ENCODE measurements around the gene RAB36.
"Not testable (repeated sequence)": the region's sequence is repeated elsewhere in the genome, so short reads cannot be mapped to it uniquely, and the experiment has no call there.

Gene RAB36

DNA sequence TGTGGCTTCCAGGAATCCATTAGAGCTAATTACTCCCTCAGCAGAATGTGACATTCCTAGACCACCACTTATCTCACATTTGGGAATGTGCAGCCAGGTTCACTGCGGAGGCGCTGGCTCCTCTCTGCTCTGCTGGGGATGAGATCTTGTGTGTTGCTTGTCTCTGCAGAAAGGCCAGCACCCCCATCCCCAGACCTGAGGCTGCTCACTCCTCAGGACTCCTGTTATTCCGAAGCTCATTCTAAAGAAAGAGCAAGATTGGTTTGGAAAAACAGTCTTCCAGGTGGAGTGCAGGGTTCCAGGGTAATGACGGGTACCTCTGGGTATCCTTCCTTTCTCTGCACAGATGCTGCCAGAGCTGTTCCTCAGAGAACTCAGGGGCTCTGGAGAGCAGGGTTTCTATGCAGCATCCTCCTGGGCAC is 24.3 kb upstream of the RAB36 start:
- DNase-seq = no peak

- DNase-seq = no peak
Measured at GRCh38 chr22:23121424-23121823, 23.9 kb upstream of the RAB36 start.

DNA sequence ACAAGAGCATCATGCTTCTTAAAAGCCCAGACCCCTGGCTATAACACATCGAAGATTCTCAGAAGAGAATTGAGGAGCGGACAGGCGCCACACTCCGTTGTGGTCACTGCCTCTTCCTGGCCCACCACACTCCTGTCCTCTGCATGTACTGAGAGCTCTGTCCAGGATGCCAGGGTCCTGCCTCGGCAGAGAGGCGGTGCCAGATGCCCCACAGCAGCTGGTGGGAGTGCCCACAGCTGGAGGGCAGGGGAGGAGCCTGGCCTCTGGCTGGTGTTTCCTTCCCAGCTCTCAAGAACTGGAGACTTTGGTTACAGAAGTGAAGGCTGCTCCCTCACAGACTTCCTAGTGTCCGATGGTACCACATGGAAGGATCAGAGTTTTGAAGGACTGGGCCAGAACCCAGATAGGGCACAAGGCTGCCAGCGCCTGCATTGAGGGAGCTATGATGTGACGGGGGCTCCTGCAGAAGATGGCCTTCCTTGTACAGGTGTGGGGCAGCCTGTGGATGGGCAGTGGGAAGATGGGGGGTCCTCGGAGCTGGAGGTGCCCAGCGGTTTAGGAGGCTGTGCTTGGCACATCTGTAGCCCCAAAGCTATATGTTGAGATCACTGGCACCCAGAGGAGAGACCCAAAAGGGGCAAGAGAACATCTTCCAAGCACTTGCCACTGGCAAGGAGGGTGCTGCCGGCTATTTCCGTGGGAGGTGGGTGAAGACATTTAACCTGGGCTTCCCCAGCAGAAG is 22.9 kb upstream of the RAB36 start:
- no peak for DNase-seq

DNA sequence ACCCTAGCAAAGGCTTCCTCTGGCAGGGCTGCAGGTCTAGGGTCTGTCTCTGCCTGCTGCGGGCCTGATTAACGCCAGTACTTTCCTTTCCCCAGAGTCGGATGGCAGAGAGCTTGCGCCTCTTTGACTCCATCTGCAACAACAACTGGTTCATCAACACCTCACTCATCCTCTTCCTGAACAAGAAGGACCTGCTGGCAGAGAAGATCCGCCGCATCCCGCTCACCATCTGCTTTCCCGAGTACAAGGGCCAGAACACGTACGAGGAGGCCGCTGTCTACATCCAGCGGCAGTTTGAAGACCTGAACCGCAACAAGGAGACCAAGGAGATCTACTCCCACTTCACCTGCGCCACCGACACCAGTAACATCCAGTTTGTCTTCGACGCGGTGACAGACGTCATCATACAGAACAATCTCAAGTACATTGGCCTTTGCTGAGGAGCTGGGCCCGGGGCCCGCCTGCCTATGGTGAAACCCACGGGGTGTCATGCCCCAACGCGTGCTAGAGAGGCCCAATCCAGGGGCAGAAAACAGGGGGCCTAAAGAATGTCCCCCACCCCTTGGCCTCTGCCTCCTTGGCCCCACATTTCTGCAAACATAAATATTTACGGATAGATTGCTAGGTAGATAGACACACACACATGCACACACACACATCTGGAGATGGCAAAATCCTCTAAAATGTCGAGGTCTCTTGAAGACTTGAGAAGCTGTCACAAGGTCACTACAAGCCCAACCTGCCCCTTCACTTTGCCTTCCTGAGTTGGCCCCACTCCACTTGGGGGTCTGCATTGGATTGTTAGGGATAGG is 22.1 kb upstream of the RAB36 start:
- DNase-seq = no peak

DNA sequence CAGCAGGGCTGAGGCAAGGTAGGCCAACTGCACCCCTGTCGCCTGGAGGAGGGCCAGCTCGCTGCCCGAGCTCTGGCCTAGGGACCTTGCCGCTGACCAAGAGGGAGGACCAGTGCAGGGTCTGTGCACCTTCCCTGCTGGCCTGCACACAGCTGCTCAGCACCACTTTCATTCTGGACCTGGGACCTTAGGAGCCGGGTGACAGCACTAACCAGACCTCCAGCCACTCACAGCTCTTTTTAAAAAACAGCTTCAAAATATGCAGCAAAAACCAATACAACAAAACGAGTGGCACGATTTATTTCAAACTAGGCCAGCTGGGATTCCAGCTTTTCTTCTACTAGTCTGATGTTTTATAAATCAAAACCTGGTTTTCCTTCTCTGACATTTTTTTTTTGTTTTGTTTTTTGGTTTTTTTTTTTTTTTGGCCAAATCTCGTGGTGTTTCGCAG is 21.4 kb upstream of the RAB36 start:
- DNase-seq = no peak

DNA sequence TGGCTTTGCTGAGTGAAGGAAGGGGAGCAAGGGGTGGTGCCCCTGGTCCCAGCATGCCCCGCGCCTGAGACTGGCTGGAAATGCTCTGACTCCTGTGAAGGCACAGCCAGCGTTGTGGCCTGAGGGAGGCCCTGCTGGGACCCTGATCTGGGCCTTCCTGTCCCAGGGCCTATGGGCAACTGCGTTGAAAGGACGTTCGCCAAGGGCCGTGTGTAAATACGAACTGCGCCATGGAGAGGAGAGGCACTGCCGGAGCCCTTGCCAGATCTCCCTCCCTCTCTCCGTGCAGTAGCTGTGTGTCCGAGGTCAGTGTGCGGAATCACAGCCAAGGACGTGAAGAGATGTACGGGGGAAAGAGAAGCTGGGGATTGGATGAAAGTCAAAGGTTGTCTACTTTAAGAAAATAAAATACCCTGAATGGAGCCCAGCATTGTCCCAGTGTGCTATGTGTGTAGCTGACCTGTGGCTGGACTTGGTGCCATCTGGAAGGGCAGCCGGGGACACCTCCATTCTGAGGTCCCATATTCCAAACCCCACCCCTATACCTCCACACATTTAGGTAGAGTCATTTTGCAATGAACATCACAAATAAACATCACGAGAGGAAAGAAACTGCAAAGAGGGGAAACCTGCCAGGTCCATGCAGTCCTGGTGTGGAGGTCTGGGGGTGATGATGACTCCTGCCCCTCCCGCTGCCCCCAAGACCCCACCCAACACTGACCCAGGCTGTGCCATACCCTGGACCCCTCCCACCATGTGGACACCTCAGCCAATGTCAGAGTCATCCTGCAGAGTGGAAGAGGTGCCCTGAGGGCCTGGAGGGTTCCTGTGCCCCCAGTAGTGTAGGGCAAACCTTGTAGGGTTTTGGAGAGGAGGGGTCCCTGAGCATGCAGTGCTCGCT is 20.4 kb upstream of the RAB36 start:
- no peak for DNase-seq

- DNase-seq = no peak
Measured at GRCh38 chr22:23125512-23126103, 19.7 kb upstream of the RAB36 start.

DNA sequence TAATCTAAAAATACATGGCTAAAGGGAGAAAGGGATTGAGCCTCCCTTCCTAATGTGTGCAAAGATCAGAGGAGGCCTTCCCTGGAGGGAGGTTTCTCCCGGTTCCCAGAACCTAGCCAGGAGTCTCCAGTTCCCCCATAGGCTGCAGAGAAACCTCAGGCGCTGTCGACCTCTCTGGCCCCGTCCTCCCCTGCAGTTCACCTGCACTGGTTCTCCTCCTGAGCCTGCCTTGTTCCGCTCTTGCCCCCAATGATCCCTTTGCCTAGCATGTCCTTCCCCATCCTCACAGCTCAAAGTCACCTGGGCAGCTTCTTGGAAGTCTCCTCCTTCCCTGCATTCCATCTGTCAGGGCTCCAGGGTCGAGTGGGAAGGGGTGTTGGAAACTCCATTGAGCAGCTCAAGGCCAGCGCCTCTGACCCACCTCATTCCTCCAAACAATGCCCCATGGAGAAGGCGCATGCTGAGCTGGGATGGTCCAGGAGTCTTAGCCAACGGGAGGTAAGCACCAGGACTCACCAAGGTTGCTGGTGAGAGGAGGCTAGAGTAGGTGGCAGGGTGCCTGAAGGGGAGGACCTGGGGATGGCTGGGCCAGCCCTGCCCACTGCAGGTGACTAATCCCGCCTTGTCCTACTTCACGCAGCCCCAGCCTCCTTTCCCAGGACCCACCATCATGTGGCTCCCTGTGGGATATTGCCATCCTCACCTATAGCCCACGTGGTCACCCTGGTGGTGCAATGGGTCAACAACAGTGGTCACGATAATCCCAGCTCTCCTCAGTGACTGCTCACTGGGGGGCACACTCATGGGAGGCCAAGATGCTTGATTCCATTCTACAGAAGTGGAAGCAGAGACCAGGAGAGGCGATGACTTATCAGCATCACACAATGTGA is 18.9 kb upstream of the RAB36 start:
- DNase-seq = no peak

GRCh38 chr22:23127055-23127756 is 18.1 kb upstream of the RAB36 start:
- no peak for DNase-seq

- DNase-seq = no peak
Measured at GRCh38 chr22:23127788-23128187, 17.5 kb upstream of the RAB36 start.

- DNase-seq = peak in 4 of 5 experiments; percentile 44 to 56 (median 50)
Measured at GRCh38 chr22:23128269-23129108, 16.8 kb upstream of the RAB36 start.

DNA sequence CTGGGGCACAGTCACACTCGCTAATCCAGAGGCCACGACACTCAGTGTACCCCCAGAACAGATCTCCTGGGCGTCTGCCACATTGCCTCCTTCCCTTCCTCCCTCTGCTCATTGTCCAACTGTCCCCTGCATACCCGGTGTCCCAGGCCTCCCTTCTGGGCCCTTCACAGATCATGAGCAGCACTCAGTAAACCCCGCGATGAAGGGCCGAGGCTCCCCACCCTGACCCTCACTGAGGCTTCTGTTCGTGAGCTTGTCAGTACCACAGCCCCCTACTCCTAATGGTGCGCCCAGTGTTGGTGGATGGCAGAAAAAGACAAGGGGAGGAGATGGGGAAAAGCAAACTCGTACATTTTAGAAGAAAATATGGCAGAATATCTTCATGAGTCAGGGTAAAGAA is 16.1 kb upstream of the RAB36 start:
- DNase-seq = no peak

GRCh38 chr22:23130697-23131096 is 14.6 kb upstream of the RAB36 start:
- DNase-seq = no peak

DNA sequence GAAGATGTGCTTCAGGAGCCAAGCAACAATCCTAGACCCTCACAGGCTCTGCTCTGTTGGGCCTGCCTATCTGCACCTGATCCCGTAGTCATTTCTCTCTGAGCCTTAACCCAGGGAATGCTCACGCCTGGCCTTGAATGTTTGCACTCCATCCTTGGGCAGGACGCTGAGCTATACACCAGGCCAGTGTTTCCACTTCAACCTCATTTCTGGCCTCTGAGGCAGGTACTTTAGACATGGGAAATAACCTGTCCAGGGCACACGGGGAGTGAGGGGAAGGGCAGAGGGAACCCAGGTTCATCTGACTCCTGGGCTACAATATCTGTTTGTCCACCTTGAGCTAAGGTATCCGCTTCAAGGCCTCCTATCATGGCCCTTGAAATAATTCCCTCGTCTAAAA is 13.3 kb upstream of the RAB36 start:
- no peak for DNase-seq

- DNase-seq = no peak
Measured at GRCh38 chr22:23132376-23133091, 12.7 kb upstream of the RAB36 start.

DNA sequence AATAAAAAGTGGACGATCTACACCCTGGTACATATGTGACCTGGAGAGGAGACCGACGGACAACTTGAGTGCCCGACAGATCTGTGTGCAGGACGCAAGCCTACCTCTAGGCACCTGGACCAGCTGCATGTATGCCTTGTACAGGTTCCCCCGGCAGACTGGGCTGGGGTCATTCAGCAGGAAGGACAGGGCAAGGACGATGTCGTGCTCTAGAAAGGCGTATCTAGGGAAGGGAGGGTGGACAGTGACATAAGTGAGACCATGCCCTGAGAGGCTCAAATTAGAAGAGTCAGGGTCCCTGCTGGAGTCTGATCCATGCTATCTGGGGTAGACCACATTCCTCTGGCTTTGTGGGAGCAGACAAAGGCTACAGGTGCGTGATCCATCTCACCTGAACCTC is 11.4 kb upstream of the RAB36 start:
- no peak for DNase-seq

DNA sequence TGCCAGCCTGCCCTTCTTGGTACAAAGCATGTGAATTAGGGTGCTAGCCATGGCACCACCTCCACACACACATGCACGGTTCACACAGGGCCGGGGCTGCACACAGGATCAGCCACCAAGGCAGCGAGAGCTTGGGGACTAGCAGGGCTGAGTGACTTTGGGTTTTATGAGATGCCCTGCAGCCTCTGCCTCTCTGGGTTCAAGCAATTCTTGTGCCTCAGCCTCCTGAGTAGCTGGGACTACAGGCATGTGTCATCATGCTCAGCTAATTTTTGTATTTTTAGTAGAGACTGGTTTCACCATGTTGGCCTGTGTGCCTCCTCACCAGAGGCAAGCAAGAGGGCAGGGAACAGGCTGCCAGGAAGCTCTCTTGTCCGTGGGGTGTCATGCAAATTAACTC is 8.3 kb upstream of the RAB36 start:
- DNase-seq = not testable (repeated sequence)

DNA sequence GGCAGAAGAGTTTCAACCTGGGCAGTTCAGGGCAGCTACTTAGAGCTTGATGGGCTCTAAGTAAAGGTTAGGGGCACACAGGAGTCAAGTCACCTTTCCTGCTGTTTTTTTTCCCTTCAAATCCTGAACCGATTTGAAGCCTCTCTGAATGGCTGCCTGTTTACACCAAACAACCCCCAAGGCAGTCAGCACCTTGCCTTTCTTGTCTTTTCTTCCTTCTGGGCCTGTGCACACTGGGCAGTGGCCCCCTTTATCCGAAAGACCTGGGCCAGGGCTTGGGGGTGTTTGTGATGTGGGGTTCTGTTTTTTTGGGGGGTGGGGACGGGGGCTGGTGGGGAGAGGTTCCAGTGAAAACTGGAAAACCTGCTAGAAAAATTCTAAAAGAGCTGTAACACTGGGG is 7.8 kb upstream of the RAB36 start:
- no peak for DNase-seq

GRCh38 chr22:23137905-23138561 is 7.2 kb upstream of the RAB36 start:
- DNase-seq = peak in 2 of 5 experiments; percentile 75 to 90

All from T-helper 2 cell (primary cell).